ENCODE measurements around the gene LRRC8C.

LRRC8C gene

DNA sequence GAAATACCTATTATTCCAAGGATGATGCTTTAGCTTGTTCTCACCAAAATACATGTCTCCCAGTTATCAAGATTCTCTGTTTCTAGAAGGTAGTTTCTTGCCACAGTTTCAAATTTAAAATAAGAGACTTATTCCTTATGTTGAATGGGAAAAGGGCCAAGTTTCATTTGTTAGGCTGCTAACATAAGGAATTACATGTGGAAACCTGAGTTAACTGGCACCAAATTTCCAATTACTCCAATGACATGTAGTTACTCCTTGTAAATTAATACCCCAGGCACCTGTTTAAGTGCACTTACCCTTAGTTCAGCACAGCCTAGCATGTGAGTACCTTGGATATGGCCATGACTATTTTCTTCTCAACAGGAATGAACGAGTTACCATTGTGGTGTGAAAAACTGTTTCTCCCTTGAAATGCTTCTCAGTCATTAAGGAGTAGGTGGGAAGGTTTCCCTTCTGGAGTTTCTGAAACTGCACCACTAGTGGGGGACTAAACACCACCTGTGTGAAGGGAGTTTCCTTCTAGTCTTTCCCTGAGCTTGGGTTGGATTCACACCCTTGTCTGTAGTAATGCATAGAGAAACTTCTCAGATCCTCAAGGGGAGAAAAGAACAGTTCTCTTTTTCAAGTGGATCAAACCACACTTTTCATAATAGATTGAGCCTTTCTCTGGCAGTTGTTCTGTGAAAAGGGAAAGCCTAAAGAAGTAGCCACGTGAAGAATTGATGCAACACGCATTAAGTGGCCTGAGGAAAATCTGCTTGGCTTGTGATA is 32.3 kb upstream of the LRRC8C start:
- no peak for DNase-seq (ENCODE audit: low read depth, low spot score)
- in situ Hi-C loops (cut with HindIII; ENCODE audit: low sequenced_read_pairs): no loop called here
- TF ChIP-seq CTCF (IDR thresholded peaks at IDR 0.05; ENCODE audit: low read depth, low read length): no peak
- H3K4me3 ChIP-seq (ENCODE audit: low read depth, low read length): no peak overlapping the region

DNA sequence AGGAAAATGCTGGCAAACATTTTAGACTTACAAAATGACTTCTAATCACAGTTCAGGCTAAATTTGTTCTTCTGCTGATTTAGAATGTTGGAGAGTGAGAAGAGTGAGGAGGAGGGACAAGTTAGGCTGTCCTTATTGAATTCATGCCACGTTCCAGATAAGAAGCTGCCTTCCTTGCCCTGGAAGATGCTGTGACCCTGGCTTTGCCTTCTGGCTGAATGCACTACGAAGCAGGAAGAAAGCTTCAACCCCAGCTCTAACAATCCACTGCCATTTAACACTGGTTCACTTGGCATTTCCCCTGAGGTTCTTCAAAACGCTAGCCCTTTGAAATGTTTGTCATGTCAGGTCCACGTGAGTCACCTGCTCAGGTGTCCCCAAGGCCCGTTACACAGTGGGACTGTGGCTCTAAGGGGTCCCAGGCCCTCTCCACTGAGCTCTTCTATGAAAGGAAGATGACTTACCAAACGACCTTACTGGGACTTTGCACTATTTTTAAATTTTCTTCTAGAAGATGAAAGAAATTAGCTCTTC is 30.0 kb upstream of the LRRC8C start:
- no peak for DNase-seq (ENCODE audit: low read depth, low spot score)
- no peak overlapping the region for H3K4me3 ChIP-seq (ENCODE audit: low read depth, low read length)
- in situ Hi-C loops (cut with HindIII; ENCODE audit: low sequenced_read_pairs): no loop called here
- no peak for TF ChIP-seq CTCF (IDR thresholded peaks at IDR 0.05; ENCODE audit: low read depth, low read length)

GRCh38 chr1:89603651-89604413 is 29.1 kb upstream of the LRRC8C start:
- DNase-seq (ENCODE audit: low read depth, low spot score): no peak
- in situ Hi-C loops (cut with HindIII; ENCODE audit: low sequenced_read_pairs): no loop called here
- no peak for TF ChIP-seq CTCF (IDR thresholded peaks at IDR 0.05; ENCODE audit: low read depth, low read length)
- H3K4me3 ChIP-seq (ENCODE audit: low read depth, low read length): no peak overlapping the region

- H3K4me3 ChIP-seq (ENCODE audit: low read depth, low read length): no peak overlapping the region
- no peak for DNase-seq (ENCODE audit: low read depth, low spot score)
- in situ Hi-C loops (cut with HindIII; ENCODE audit: low sequenced_read_pairs): no loop called here
- no peak for TF ChIP-seq CTCF (IDR thresholded peaks at IDR 0.05; ENCODE audit: low read depth, low read length)
Measured at GRCh38 chr1:89604414-89604735, 28.5 kb upstream of the LRRC8C start.

GRCh38 chr1:89605692-89606091 is 27.2 kb upstream of the LRRC8C start:
- H3K4me3 ChIP-seq (ENCODE audit: low read depth, low read length): no peak overlapping the region
- in situ Hi-C loops (cut with HindIII; ENCODE audit: low sequenced_read_pairs): no loop called here
- no peak for TF ChIP-seq CTCF (IDR thresholded peaks at IDR 0.05; ENCODE audit: low read depth, low read length)
- peak; percentile 77 for DNase-seq (ENCODE audit: low read depth, low spot score)

- H3K4me3 ChIP-seq (ENCODE audit: low read depth, low read length): no peak overlapping the region
- no peak for TF ChIP-seq CTCF (IDR thresholded peaks at IDR 0.05; ENCODE audit: low read depth, low read length)
- in situ Hi-C loops (cut with HindIII; ENCODE audit: low sequenced_read_pairs): no loop called here
- DNase-seq (ENCODE audit: low read depth, low spot score): no peak
Measured at GRCh38 chr1:89606227-89606980, 26.5 kb upstream of the LRRC8C start.
